K562 treated with DMSO at 1 percent for 24 hours (cell line): ENCODE results near the gene MAPK13. TPM values are rescaled to one million over a fixed set of nuclear protein-coding genes. Genes with fewer than 3 reads are reported as not detected.

Experiments
- total RNA-seq: library from RNA; unstranded; fragments of 300-600 nt; gene quantifications from 2 replicates; pipeline ENCODE4 v1.2.3, GENCODE V29; 2022; ENCODE audit warnings: low read depth; ENCODE audit not compliant: insufficient read depth

MAPK13 gene
- total RNA-seq: 1.3 and 1.9 TPM in 2 replicates

DNA sequence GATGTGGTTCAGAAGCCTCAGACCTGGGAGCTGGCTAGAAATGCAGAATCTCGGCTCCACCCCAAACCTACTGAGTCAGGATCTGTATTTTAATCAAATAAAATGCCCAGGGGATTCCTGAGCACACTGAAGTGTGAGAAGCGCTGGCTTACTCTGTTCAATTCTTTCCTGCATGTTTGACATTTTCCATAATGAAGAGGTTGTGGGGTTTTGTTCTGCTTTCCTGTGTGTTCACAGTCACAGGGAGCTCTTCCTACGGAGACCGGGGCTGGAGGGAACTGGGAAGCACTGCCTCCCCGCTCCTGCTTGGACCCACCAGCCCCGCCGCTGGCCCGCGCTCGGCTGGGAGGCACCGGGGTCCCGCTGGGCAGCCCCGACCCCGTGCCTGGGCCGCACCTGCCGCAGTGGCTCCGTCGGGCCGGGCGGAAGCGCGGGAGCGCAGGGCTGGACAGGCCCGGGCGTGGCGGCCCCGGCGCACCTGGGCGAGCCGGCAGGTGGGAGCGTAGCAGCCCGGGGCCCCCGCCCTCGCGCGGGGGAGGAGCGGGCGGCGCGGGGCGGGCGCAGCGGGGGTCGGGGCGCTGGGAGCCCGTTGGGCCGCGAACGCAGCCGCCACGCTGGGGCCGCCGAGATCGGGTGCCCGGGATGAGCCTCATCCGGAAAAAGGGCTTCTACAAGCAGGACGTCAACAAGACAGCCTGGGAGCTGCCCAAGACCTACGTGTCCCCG is at the start of gene MAPK13:
TSS of gene MAPK13 (plus strand) at position 573 of the 726 bp plus-strand sequence. CDS start at position 643, 70 bp downstream.

Other genes starting within 250 kb of the MAPK13 start
- 29.7 and 40.1 TPM in 2 replicates for gene SRPK1, start 209.4 kb upstream of the MAPK13 start, total RNA-seq
- gene SLC26A8, start 105.9 kb upstream of the MAPK13 start, total RNA-seq: not detected in 2 replicates
- 36.6 and 42.3 TPM in 2 replicates for gene MAPK14, start 102.7 kb upstream of the MAPK13 start, total RNA-seq
- gene BRPF3, start 66.2 kb downstream of the MAPK13 start, total RNA-seq: 29.8 and 30.8 TPM in 2 replicates
- 0.58 and 0.80 TPM in 2 replicates for gene PNPLA1, start 139.5 kb downstream of the MAPK13 start, total RNA-seq
- gene BNIP5, start 206.4 kb downstream of the MAPK13 start, total RNA-seq: not detected in 2 replicates